GM19099 (cell line): ENCODE results near the gene MRRF.

Experiments
- POLR2A ChIP-seq: IDR thresholded peaks from 3 replicates; pipeline ENCODE4 v1.6.1; 2011; ENCODE audit warnings: low read depth; ENCODE audit not compliant: insufficient read length; ENCODE audit errors: extremely low read depth

Gene MRRF

DNA sequence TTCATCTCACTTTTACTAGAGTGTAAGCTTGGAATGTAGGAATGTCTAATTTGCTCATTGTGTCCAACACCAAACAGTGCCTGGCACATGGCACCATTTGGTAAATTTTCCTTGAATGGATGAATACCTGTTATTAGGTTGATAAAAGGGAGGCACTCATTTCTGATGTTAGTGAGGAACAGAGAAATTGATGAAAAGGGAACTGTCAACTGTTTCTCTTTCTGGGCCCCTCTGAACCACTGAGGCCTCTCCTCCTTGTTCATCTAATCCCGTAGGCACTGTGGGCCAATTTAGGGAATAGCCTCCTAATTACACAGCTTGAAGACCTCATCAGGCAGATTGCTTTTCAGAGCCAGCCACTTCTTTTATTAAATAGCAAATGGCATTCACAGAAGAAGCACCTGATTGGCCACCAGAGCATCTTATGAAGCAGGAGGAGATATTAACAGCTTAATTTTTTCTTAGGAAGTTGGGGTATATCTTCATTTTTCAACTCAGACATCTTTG, 22.6 kb downstream of the MRRF start:
- no peak for TF ChIP-seq POLR2A

DNA sequence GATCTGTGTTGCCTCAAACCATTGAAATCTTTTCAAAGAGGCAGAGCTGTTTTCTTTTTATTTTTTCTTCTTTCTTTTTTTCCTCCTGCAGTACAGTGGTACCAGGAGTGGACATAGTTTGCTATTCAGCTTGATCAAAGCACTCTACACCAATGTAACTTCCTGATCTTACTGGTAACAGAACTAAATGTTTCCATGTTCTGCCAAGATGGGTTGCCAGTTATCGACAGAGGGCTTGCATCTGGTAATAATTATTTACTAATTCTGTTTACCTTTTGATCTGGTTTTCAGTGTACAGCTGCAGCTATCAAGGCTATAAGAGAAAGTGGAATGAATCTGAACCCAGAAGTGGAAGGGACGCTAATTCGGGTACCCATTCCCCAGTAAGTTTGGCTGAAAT, 26.8 kb downstream of the MRRF start:
- no peak for TF ChIP-seq POLR2A

DNA sequence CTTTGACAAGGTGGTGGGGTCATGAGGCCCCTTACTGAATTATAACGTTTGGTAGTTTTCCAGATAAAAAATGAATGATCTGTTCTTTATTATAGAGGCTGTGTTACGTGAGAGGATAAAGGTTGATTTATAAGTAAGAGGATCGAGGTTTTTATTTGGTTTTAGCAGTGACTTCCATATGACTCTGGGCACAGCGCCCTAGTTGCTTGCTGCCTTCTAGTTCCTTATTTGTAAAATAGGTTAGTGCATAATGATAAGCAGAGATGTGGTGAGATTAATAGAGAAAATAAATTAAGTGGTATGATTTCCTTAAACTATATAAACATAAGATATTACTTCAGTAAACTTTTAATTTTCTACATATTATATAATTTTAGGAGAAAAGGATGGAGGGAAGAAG, 29.8 kb downstream of the MRRF start:
- TF ChIP-seq POLR2A = no peak

DNA sequence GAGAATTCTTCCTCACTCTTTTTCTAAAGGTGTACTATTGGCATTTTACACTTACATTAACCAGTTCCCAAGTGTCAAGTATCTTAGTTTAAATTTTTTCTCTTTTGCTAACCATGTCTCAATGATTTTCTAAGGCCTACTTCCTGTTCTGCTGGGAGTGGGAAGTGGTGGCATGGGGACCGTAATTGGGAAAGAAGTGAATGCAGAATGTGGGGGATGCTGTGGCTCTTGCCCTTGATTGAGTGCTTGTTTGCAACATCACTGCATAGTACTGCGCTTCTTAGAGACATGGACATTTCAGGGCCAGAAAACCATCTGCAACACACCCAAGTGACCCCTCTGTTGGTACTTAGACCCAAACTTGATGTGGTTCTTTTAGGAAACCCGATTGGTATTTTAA, 32.8 kb downstream of the MRRF start:
- no peak for TF ChIP-seq POLR2A

DNA sequence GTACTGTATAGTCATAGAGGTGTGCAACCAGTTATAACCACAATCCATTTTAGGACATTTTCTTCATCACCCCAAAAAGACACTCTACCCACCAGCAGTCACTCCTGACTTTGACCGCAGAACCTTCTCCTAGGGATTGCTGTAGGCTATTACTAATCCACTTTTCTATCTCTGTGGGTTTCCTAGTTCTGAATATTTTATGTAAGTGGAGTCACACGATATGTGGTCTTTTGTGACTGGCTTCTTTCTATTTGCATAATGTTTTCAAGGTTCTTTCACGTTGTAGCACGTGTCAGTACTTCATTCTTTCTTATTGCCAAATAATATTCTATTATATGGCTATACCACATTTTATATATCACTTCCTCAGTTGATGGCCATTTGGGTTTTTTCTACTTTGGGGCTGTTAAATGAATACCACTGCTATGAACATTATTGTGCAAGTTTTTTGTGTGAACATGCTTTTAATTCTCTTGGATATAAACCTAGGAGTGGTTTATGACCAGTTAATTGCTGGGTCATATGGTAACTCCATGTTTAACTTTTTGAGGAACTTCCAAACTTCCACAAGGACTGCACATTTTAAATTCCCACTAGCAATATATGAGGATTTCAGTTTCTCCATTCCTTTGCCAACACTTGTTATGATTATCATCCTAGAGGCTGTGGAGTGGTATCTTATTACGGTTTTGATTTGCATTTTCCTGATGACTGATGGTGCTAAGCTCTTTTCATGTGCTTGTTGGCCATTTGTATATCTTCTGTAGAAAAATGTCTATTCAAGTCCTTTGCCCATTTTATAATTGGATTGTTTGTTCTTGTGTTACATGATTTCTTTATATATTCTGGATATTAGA, 37.8 kb downstream of the MRRF start:
- no peak for TF ChIP-seq POLR2A

DNA sequence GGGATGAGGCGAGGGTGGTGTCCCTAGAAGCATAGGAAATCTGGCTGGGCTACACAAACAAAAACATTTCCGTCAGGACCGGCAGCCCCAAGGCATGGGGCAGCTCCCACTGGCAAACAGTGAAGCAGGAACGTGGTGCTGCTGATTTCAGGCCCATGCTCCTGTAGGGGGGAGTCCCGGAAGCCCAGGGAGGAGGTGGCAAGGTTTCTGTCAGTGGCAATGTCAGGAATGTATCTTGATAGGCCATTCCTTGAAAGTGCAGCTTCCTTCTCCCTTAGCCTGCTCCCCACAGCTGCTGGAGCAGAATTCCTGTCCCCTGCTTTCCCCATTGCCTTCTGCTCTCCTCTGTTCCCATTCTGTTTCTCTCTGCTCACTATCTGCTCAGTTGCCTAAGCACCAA, 42.4 kb downstream of the MRRF start:
- TF ChIP-seq POLR2A = no peak

DNA sequence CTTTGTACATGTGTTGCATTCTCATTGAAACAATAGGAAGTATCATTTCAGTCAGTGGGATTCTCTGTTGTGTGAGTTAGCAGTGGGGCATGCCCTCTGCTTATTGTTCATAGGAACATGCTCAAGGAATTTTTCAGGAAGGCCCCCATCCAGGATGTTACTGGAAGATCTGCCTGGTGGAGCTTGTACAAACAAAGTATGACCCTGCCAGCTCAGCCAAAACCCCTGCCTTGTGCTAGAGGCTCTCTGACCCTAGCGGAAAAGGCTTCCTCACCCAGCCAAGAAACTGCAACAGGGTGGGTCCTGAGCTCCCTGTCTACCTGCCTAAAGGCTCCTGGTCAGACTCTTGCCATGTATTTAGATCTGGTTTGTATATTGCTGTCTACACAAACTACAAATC, 43.2 kb downstream of the MRRF start:
- TF ChIP-seq POLR2A = no peak

DNA sequence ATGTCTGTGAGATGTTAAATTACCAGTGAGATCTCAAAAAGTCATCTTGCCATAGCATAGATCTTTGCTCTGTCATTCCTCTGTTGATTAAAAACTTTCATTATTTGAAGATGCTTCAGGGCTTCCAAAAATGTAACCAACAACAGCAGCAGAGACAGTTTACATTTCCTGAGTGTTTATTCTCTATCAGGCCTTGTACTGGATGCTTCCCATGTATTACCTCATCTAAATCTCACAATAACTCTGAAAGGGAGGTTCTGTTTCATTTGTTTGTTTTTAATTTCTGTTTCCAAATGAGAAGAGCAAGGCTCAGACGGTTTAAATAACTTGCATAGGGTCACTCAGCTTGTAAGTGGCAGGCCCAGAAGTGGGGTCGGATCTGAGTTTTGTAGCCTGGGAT, 45.2 kb downstream of the MRRF start:
- no peak for TF ChIP-seq POLR2A

DNA sequence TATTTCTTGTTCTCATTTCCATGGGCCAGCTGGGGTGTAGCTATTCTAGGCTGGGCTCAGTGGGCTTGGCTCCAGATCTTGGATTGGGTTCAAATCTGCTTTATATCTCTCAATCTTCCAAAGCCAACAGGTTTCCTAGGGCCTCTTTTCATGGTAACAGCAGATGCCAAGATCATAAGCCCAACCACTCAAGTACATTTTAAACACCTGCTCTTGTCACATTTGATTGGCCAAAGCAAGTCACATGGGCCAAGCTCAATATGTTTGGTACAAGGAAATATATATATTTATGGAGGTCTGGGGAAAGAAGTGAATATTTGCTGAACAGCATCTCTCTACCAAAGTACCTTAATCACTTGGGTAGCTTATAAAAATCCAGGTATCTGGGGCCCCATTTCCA, 49.5 kb downstream of the MRRF start:
- TF ChIP-seq POLR2A = no peak

DNA sequence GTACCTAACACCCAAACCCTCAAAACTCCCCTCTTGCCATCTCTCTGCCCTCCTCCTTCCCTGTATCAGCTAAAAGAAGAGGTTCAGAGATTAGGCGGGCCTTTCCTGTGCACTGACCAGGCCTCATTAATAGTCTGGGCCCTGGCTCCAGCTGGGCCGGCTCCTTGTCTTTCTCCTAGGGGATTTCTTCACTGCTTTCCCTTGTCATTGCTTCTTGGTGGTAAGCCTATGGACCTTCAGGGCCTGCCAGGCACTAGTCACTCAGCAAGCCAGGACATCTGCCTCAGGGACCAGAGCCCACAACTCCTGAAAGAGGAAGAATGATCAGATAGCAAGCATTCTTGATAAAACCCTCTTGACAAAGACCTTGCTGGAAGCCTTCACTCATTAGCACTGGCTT, 50.9 kb downstream of the MRRF start:
- no peak for TF ChIP-seq POLR2A

DNA sequence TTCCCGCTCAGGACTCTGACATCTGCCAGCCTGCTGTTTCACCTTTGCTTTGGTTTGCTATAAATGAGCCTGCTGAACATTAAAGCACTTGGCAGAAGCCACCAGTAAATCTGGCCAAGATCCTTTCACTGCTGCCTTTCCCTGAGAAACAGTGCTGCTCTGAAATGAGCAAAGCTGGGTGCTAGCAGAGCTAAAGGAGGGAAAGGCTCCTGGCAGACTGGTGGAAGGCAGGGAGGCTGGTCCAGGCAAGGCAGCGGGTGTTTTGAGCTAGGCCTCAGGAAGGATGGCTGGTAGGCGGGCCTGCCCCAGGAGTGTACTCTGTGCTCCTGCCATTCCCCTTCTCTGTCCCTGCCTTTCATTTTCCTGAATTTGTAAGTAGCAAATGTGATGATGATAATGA, 53.6 kb downstream of the MRRF start:
- TF ChIP-seq POLR2A = no peak

DNA sequence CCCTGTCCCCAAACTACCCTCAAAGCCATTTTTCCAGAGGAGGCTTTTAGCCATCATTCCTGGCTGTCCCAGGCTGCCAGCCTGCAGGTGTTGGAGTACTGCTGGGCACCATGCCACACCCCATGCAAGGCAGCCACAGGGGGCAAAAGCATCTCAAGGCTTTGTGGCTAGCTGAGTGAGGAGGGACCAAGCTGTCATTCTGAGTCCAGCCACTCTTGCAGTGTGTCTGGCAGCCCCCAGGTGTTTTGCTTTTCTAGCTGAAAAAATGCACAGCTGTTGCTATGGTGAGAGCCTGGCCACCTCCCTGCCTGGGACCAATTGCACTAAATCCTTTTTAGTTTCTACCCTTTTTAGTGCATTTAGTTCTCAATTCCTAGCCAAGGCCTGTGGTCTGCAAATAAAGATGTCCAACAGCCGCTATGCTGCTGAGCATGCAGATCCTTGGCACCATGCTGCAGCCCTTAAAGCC, 55.8 kb downstream of the MRRF start:
- no peak for TF ChIP-seq POLR2A

DNA sequence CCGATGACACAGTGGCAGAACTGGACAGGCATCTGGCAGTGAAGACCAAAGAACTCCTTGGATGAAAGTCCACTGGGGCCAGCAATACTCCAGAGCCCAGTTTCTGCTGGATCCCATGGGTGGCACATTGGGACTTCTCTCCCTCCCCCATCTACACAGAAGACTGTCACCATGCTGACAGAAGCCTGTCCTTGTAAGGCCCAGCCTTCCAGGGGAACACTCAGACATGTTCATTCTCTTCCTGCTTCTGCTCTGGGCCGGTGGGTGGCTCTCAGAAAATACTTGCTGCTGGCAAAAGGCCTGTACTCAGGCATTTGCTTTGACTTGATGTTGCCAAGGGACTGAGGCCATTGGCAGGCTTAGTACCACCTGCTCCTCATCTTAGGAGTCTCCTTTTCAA, 57.9 kb downstream of the MRRF start:
- TF ChIP-seq POLR2A = no peak

DNA sequence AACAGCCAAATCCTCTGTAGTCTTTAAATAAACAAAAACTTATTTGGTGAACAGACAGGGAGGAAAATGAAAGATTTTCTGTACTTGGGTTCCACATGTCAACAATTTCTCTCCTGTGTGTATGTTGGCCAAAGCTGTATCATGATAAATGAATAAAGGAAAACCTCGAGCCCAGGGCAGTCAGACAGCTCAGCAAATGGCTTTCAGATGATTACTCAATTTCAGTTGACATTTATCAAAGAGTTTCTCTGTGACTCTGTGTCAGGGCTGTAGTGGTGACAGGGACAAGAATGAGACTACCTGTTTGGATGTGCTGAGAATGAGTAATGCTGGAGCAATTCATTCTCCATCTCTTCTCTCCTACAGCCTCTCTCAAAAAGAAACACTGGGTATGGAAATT, 60.4 kb downstream of the MRRF start:
- TF ChIP-seq POLR2A = no peak

DNA sequence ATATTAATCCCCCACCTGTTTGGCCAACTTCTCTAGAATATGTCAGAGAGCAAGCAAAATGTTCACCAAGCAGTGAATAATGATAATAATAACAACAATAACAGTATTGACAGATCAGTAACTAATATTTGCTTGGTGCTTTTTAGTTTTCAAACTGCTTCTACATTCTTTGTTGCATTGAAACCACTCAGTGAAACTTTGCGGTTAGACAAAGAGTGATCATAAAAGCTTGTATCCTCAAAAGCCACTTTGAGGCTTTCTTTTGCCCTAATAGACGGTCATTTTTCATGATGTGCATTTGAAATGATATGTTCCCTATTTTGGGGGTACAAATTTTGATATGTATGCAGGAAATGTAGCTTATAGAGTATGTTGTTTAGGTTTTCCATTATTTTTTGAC, 62.5 kb downstream of the MRRF start:
- no peak for TF ChIP-seq POLR2A

DNA sequence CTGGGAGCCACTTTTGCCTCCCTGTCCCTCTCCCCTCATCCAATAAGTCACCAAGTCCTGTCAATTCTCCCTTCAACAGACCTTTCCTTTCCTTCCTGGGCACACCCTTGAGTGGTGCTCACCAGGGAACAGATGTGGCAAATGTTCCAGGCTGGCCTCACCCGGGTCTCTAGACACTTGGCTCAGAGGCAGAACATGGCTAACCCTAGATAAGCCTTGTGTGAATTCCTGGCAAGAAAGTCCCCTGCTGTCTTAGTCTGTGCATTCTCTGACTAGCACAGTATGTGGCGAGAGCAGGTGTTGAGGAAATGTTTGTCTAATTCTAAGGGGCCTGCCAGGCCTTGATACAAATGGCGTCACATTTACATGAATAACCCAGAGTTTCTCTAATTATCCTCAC, 64.9 kb downstream of the MRRF start:
- no peak for TF ChIP-seq POLR2A

DNA sequence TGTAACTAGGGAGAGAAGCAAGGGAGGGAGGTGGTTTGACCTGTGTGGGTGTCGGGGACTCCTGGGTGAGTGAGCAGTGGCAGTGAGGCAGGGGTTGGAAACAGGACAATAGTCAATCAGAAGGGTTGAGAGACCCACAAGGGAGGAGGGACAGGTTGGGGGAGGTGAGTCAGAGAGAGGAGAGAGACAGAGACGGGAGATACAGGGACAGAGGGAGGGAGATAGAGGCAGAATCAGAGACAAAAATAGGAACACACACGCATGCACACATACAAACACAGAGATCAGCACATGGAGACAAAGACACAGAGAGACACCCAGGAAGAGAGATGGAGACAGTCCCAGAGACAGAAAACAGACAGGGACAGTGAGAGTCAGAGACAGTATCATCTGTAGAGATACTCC, 66.8 kb downstream of the MRRF start:
- TF ChIP-seq POLR2A = no peak

DNA sequence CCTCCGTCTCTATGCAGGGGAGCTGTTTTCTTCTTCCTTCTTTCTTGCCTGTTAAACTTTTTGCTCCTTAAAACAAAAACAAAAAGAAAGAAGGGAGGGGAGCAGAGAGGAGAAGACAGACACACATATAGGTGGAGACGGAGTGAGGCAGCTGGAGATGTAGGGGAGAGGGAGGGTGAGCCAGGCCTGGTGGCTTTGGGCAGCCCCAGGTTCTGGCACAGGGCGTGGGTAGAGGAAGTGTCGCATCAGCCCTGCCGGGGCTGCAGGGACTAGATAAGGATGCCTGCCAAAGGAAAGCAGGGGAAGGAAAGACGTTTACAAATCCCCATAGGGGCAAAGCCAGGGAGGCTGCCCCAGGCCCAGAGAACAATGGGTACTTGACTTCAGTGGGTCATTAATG, 67.4 kb downstream of the MRRF start:
- TF ChIP-seq POLR2A = no peak

DNA sequence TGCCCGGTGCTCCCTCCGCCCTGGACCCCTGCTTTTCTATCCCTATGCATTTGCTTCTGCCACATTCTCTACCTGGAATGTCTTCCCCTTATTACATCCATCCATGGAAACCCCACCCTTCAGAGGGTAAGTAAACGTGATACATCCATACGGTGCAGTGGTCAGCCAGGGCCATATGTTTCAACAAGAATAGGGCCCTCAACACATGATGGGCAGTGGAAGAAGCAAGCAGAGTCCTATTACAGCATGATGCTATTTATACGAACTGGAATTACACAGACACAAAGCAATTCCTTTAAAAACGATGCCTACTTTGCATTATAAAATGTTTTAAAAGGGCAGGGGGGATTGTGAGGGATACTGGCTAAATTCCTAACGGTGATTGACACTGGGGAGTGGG, 68.0 kb downstream of the MRRF start:
- no peak for TF ChIP-seq POLR2A
